Activated gamma-delta T cell treated with Interleukin-2 at 50 U/mL for 16 hours (primary cell): ENCODE results near the gene MACROD2.

Experiments used
- DNase-seq: peaks from one replicate; pipeline ENCODE4 v3.0.0-alpha.2; 2020

Gene MACROD2

GRCh38 chr20:15576411-15576810 lies 1581.1 kb downstream of the MACROD2 start:
- DNase-seq, result no peak

DNA sequence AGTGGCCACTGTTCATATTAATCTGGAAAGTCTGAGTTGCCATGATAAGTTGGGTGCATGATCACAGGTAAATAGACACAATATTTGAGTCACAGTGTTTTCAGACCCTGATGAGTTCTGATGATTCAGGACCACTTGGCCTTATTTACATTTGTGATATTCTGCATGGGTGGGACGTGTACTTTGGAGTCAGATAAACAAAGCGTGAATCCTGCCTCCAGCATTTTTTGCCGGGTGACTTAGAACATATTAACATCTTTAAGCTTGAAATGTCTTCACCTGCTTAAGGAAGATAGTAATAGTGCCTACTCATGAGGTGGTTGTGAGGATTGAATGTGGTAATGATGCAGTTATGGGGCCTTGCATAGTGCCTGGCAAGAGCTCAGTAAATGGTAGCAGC lies 1582.8 kb downstream of the MACROD2 start:
- no peak for DNase-seq

- no peak for DNase-seq
Measured at GRCh38 chr20:15579688-15580087, 1584.4 kb downstream of the MACROD2 start.

DNA sequence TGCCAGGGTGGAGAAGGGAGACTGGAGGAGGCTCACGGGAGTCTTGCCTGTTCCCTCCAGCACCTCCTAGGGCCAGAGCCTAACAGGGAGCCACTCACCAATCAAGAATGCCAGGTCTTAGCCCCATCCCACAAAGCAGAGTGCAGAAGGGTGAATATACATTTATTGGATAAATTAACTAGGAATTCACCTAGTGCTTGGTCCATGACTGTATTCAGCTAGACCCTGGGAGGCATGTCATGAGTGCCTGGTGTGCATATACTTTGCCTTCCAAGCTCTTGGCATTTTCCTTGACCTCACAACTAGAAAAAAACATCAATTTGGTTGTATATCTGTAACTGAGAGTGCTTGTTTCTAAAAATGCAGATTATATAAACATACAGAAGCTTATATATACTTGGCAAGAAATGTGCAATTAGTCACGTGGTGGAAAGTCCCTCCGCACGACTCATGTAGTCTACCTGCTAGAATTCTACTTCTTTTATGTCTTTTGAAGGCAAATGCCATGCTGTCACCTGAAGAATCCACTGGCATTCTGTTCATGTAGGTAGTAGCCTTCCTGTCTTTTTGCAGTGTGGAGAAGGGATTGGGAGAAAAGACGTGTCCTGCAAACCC lies 1586.9 kb downstream of the MACROD2 start:
- DNase-seq, result no peak

DNA sequence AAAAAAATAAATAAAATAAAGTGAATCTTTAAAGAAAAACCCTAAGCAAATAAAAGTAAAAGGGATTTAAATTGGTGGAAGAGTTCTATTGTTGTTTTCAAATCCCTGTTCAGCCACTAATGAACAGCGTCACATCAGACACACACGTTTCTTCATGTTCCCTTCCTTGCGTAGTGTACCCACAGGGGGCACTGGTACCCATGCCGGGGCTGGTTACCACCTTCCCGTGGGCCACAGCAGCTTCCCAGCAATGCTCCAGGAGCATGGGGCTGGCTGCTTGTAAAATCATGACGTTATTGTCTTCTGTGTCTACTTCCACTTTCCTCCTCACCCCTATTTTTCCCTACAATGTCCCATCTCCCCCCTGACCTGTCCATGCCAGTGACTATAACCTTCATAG lies 1589.2 kb downstream of the MACROD2 start:
- DNase-seq, result no peak

DNA sequence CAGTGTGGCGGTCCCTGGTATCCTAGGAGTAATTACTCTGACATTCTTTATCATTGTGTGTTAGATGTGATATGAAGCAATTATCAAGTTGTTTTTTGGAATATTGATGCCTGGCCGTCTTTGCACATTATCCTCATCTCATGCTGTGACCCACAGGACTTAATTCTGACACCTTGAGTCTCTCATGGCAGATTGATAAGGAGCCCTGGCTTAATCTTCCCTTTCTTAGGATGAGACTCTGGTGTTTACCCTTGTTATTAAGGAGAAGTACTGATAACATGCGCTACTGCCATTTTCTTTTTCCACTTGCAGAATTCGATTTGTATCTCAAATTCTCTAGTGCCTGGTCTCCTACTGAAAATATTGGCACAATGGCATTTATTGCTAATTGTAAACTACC lies 1597.8 kb downstream of the MACROD2 start:
- DNase-seq, result no peak

DNA sequence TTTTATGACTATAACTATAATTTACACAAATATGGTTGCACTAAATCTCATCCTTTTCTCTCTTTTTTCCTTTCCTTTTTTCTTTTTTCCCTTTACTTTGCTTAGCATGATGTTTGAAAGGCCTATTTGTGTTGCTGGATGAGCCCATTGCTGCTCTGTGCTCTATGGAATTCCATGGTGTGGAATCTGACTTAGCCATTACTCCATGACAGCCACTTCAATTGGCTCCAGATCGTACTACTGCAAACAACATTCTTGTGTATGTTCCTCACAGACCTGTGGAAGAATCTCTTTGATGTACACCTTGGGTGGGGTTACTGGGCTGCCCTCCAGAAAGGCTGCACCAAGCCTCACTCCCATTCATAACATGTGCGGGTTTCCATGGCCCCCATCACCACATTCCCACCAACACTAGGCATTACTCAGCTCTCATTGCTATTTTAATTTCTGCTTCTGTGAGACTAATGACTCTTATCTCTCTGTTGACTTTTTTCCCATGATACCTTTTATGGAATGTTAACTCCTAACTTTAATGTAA lies 1598.9 kb downstream of the MACROD2 start:
- no peak for DNase-seq

DNA sequence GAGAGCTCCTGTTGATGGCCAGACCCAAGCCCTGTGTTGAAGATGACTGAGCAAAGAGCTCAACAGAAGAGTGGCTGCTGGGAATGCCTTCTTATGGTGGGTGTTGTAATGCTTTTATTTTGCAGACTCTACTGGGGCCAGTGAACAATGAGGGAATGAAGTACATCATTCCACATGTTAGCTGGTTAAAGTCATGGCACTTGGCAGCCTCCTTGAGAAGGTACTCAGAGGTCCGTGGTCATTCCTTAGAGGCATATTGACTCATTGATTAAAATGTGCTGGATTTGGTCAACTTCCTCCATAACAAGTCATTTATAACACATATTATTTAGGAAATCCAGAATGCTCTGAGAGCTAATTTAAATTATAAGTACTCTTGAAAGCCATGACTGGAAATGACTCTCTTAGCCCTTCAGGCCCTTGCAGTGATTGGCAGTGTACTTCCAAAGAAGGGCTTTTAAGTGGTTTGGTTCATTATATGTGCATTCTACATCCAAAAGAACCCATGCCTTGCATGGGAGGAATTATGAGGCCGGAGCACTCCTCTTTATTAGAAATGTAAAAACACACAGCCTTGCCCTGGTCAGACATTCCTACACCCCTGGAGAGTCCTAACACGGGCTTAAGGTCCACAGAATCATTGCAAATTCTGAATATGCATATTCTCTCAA lies 1601.0 kb downstream of the MACROD2 start:
- DNase-seq, result no peak

- no peak for DNase-seq
Measured at GRCh38 chr20:15597306-15597705, 1602.0 kb downstream of the MACROD2 start.

DNA sequence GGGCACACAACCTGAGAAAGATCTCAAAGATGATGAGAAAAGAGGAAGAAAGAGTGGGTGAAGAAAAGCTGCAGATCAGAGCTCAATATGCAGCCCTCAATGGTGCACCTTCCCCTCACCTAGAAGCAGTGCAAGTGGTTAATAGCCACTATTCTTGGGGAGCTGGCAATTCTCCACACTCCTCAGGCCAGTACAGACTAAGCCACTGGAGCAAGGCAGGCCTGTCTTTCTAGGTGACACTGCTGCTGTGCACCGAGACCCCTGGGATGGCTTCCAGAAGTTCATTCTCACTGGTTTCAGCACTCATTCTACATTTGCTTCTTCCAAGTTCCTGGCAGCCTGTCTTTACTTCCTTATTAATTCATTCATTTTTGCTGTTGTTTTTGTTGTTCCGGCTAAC lies 1604.6 kb downstream of the MACROD2 start:
- no peak for DNase-seq

- DNase-seq, result no peak
Measured at GRCh38 chr20:15600565-15600964, 1605.2 kb downstream of the MACROD2 start.

- DNase-seq, result no peak
Measured at GRCh38 chr20:15603506-15603905, 1608.2 kb downstream of the MACROD2 start.

DNA sequence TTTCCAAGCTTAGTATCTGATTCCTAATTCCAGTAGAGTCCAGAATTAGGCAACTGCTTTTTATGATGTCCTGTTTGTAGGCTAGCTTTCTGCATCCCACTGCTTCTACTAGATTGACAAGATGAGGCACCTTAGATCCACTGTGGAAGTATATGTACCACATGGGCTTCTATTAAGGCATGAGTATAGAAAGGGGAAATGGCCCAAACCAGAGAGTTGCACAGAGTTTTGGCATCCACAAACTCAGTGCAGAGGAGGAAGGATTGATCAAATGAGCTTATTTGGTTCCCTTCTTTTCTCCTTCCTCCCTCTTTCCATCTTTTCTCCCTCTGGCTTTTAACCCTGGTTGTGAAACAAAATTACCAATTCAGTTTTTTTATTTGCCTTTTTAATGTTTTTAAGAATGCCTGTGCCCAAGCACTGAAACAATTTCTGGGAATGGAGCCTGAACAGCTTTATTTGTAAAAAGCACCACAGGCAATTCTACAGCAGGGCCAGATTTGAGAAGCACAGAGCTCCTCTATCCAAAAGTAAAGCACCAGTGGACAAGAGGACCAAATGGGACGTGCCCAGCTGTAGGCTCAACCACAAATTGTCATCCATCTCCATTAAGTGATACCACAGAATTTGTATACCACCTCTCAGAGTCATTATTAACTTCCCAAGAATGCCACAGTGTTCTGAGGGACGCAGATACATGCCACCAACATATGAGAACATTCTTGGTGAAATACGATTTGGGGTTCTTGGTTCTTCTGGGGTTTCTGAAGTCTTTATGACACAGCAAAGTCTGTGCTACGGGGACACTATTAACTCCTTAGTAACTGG lies 1608.9 kb downstream of the MACROD2 start:
- no peak for DNase-seq

GRCh38 chr20:15609921-15610320 lies 1614.6 kb downstream of the MACROD2 start:
- no peak for DNase-seq

DNA sequence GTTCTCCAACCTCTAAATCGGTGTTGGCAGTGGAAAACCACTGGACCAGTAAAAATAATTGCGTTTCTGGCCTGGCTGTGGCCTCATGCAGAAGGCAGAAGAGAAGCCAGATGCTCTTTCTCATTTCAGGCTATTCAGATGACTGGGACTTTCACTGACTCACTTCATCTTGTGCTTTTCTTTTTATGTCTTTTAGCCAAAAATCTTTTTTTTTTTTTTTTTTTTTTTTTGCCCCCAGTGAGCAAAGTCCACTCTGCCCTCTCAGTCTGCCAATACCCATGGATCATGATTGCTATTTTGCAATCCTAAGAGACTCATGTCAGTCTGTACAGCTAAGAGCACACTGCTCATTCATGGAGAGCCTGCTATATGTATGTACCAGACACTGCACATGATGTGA lies 1615.5 kb downstream of the MACROD2 start:
- no peak for DNase-seq

DNA sequence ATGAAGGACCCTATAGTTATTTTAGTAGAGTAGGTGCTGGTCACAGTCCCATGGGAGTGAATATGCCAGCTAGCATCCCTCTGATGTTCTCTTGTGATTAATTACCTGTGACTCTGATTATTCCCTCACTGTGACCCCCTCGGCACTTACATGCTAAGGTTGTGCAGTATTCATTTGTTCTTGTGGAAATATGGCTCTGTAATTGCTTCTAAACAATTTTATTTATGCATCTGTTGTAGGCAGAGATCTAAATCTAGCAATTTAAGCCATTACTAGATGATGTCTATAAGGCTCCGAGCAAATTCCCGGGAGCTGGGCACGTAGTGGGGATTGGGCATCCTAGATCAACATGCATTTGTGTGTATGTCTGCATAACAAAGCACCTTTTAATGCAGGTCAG lies 1616.2 kb downstream of the MACROD2 start:
- no peak for DNase-seq

- DNase-seq, result no peak
Measured at GRCh38 chr20:15612198-15612597, 1616.9 kb downstream of the MACROD2 start.

DNA sequence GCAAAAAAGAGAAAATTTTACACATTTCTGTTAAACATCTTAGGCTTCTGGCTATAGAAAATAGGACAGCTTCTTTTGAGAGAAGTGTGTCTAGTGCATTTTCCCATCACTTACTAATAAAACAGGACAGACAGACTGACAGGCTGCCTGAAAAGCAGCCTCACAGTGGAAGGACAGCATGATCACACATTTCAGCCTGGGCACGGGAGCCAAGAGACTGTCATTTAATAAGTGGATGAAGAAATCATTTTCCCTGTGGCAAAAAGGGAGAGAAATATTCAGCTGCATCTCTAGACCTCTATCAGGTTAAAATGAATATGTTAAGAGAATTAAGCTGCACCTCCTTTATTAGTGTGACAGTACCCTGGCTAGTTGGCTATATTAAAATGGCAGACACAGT lies 1617.5 kb downstream of the MACROD2 start:
- DNase-seq, result no peak

DNA sequence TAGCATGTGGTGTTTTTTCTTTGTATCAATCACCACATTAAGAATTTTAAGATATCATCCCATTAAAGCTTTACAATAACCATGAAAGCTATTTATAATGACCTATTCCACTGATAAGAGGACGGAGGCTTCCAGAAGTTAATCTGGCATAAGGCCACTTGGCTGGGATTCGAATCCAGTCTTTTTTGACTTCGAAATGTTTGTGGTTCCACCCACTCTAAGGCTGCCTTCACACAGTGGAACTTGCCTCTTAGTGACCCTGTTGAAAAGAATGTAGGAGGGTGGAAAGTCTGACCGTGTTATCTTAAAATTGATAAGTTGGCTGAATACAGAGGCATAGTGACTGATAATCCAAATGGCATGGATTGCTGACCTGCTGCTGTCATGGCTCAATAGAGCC lies 1618.2 kb downstream of the MACROD2 start:
- DNase-seq, result no peak

- DNase-seq, result no peak
Measured at GRCh38 chr20:15616626-15617025, 1621.3 kb downstream of the MACROD2 start.

GRCh38 chr20:15618110-15618509 lies 1622.8 kb downstream of the MACROD2 start:
- DNase-seq, result no peak

DNA sequence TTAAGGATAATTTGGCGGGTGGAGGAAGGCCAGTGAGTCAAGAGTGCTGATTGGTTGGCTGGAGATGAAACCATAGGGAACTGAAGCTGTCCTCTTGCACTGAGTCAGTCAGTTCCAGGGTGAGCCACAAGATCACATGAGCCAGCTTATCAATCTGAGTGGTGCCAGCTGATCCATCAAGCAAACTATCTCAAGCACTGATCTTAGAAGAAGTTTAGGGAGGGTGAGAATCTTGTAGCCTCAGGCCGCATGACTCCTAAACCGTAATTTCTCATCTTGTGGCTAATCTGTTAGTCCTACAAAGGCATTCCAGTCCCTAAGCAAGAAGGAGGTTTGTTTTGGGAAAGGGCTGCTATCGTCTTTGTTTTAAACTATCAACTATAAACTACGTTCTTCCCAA lies 1623.6 kb downstream of the MACROD2 start:
- DNase-seq, result no peak

GRCh38 chr20:15619341-15619740 lies 1624.0 kb downstream of the MACROD2 start:
- DNase-seq, result no peak

- no peak for DNase-seq
Measured at GRCh38 chr20:15619816-15620215, 1624.5 kb downstream of the MACROD2 start.
